Sigmoid colon (tissue), 7 donors: ENCODE measurements around the gene STRIP2. TPM values are rescaled to one million over a fixed set of nuclear protein-coding genes. Genes with fewer than 3 reads are reported as not detected.

Experiments
- DNase-seq: peaks from one replicate; pipeline ENCODE4 v3.0.0-alpha.2; 2019
- H3K27ac ChIP-seq, 4 donors: fragments of 200-600 bp; sonication (generic); one replicate each; pipeline ENCODE4 v1.5.1; 2016 to 2019; ENCODE audit warnings: mild to moderate bottlenecking in 1 of 4
- H3K27me3 ChIP-seq, 3 donors: fragments of 200-600 bp; sonication (generic); one replicate each; pipeline ENCODE4 v1.5.1; 2019; ENCODE audit warnings: mild to moderate bottlenecking in 1 of 3
- H3K36me3 ChIP-seq, 4 donors: fragments of 200-600 bp; sonication (generic); one replicate each; pipeline ENCODE4 v1.5.1; 2016 to 2019
- H3K4me1 ChIP-seq, 4 donors: fragments of 200-600 bp; sonication (generic); one replicate each; pipeline ENCODE4 v1.5.1; 2017 to 2019
- H3K4me3 ChIP-seq, 4 donors: fragments of 200-600 bp; sonication (generic); one replicate each; pipeline ENCODE4 v1.5.1; 2017 to 2019; ENCODE audit warnings: mild to moderate bottlenecking in 2 of 4, moderate library complexity in 1 of 4
- H3K9me3 ChIP-seq, 4 donors: fragments of 200-600 bp in 3 of 4; sonication (generic) in 3 of 4; one replicate each; pipeline versions ENCODE4 v1.5.1 to v1.6.1; 2013 to 2019
- EP300 ChIP-seq, 4 donors: sonication (generic); formaldehyde crosslinking; IDR thresholded peaks; one replicate each; pipeline ENCODE4 v1.6.1; 2017; ENCODE audit warnings: antibody characterized with exemption in 4 of 4
- POLR2A ChIP-seq, 2 donors: fragments of 450-650 bp; IDR thresholded peaks; one replicate each; pipeline ENCODE4 v1.6.1; 2016; ENCODE audit warnings: antibody characterized with exemption in 2 of 2, mild to moderate bottlenecking in 2 of 2, moderate library complexity in 2 of 2
- POLR2AphosphoS5 ChIP-seq, 4 donors: sonication (generic); formaldehyde crosslinking; IDR thresholded peaks; one replicate each; pipeline ENCODE4 v1.6.1; 2017; ENCODE audit warnings: antibody characterized with exemption in 4 of 4
- WGBS, 2 donors: extraction: QIAGEN DNeasy Blood & Tissue Kit; methylation state at CpG; one replicate each; pipeline ENCODE4 v1.1.7; 2013; 5-methylcytosine and 5-hydroxymethylcytosine counted together
- intact Hi-C: fragments of 100-400 bp; cut with DNase I; formaldehyde crosslinking; loops from one replicate; pipeline ENCODE4 v1.15.1; 2023
- polyA plus RNA-seq, 3 donors: library from polyadenylated mRNA; stranded (reverse); fragments of 200-250 nt; gene quantifications; one replicate each; pipeline ENCODE4 v1.2.3, GENCODE V29; 2013
- total RNA-seq, 4 donors: library from RNA; depleted of rRNA; stranded (reverse); fragments of >200 nt; gene quantifications; one replicate each; pipeline ENCODE4 v1.1.0, GENCODE V29; 2016
- TF ChIP-seq, protein P1 (sequence below), 4 experiments: fragments of 450-650 bp in 3 of 4; fragments of 200-600 bp in 1 of 4; IDR thresholded peaks; one replicate each; pipeline ENCODE4 v1.5.1; 2016 to 2019; ENCODE audit warnings: antibody characterized with exemption in 4 of 4, mild to moderate bottlenecking in 3 of 4, moderate library complexity in 2 of 4
- donor health status: healthy with polysubstance abuse.
- donor health status: Bipolar disorder and iron deficiency.
- donor health status: healthy.

STRIP2 gene
- total and polyA plus RNA-seq, 7 donors = 0.49 to 4.4 (median 1.0) TPM; not detected in 1

DNA sequence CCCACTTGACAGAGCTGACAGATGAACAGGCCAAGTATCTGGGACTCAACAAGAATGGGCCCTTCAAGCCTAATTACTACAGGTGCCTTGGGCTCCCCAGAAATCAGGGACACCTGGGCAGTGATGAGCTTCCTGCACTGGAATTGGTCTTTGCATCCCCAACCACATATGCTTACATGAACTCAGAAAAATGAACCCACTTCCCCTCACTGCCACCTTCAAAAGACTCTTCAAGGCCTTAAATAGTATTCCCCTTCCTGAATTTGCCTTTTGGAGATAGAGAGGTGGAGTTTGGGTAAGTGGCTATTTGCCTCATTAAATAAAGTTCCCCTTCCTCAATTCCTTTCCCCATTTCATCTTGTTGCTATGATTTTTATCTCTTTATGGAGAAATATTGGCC lies 7.8 kb upstream of the STRIP2 start:
- no peak for TF ChIP-seq POLR2AphosphoS5 (IDR thresholded peaks at IDR 0.05)
- no peak for TF ChIP-seq POLR2A (IDR thresholded peaks at IDR 0.05)
- TF ChIP-seq EP300 (IDR thresholded peaks at IDR 0.05) = no peak
- TF ChIP-seq, protein P1, sequence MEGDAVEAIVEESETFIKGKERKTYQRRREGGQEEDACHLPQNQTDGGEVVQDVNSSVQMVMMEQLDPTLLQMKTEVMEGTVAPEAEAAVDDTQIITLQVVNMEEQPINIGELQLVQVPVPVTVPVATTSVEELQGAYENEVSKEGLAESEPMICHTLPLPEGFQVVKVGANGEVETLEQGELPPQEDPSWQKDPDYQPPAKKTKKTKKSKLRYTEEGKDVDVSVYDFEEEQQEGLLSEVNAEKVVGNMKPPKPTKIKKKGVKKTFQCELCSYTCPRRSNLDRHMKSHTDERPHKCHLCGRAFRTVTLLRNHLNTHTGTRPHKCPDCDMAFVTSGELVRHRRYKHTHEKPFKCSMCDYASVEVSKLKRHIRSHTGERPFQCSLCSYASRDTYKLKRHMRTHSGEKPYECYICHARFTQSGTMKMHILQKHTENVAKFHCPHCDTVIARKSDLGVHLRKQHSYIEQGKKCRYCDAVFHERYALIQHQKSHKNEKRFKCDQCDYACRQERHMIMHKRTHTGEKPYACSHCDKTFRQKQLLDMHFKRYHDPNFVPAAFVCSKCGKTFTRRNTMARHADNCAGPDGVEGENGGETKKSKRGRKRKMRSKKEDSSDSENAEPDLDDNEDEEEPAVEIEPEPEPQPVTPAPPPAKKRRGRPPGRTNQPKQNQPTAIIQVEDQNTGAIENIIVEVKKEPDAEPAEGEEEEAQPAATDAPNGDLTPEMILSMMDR (IDR thresholded peaks at IDR 0.05) = no peak
- Histone ChIP-seq H3K27ac (no peak overlapping the region), H3K9me3 (no peaks in the 10 kb centered on the region), H3K4me3 (no peak overlapping the region), H3K4me1 (no peaks in the 10 kb centered on the region), H3K27me3 (no peaks in the 10 kb centered on the region), H3K36me3 (peaks cover 0 to 46% (median 3%) of the 10 kb centered on the region in 4 donors)
- DNase-seq = no peak
- intact Hi-C loops = no loop called here

DNA sequence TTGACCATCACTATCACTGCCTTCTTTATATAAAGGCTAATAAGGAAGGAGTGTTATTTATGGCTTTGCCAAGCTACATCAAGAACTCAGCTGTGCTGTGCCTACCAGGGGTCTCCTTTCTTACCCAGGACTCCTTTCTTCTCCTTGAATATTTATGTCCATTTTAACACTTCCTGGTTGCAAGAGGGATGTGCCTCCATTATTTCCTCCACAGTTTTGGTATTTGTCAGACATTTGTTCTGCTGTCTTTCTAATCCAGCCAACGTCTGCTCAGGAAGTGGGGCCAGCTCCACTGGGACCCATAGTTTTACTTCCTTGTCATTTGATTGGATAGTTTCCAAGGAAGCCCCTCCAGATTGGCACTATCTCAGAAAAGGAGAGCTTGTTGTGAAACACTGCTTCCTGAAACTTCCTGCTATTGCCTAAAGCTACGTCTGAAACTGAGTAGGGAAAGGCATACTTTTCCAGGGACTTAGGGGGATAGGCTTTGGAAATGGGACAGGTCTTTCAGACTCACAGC lies 6.6 kb upstream of the STRIP2 start:
- Histone ChIP-seq H3K27me3 (peaks cover under 1 to 10% (median 5%) of the 10 kb centered on the region in 3 donors), H3K4me1 (no peaks in the 10 kb centered on the region), H3K4me3 (no peak overlapping the region), H3K27ac (no peak overlapping the region), H3K36me3 (peaks cover 0 to 45% (median 3%) of the 10 kb centered on the region in 4 donors), H3K9me3 (no peaks in the 10 kb centered on the region)
- 61 to 81% methylated on average over 2 of the region's 2 CpGs for WGBS, 2 donors
- TF ChIP-seq, protein P1 (IDR thresholded peaks at IDR 0.05) = no peak
- TF ChIP-seq EP300 (IDR thresholded peaks at IDR 0.05) (no peak), POLR2AphosphoS5 (IDR thresholded peaks at IDR 0.05) (no peak)
- DNase-seq = no peak
- intact Hi-C loops = no loop called here

DNA sequence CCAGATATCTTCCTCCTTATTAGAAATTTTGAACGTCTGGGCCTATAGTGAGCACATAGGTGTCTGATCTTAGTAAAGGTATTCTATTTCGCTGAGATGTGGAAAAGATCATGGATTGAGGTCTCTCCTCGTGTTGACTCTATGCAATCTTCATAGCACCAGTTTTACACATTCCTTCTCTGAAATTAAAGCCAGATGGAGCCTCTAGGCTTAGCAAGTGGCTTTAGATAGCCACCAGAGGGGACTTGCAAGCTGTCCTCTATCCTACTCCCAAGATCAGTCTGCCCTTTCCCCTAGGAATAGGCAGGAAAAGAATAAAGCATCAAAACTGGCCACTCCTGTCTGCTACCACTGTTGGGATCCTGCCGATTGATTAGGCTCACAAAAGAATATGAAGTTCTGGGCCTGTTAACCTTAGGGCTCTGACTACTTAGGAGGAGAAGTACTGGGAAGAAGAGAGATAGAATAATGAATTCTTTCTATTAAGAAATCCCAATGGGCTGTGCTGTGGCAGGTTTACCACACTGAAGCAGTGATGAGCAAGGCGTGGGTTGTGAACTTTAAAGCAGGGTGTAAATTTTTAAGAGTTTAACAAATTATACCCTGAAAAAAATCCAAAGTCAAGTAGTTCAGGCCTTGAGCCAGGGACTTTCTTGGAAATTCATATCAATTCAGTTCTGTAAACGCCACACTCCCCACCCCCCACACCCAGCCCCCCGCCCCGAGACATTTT lies 2.2 kb upstream of the STRIP2 start:
- Histone ChIP-seq H3K9me3 (no peaks in the 10 kb centered on the region), H3K36me3 (peaks cover 0 to 10% (median 0%) of the 10 kb centered on the region in 4 donors), H3K4me1 (peaks cover 0 to 22% (median 16%) of the 10 kb centered on the region in 4 donors), H3K27me3 (peaks cover 8 to 33% (median 19%) of the 10 kb centered on the region in 3 donors), H3K27ac (no peak overlapping the region), H3K4me3 (no peak overlapping the region)
- 68 to 86% methylated on average over 8 of the region's 8 CpGs for WGBS, 2 donors
- no peak for DNase-seq
- TF ChIP-seq, protein P1 (IDR thresholded peaks at IDR 0.05) = no peak
- no peak for TF ChIP-seq POLR2AphosphoS5 (IDR thresholded peaks at IDR 0.05)
- intact Hi-C loops = no loop called here

DNA sequence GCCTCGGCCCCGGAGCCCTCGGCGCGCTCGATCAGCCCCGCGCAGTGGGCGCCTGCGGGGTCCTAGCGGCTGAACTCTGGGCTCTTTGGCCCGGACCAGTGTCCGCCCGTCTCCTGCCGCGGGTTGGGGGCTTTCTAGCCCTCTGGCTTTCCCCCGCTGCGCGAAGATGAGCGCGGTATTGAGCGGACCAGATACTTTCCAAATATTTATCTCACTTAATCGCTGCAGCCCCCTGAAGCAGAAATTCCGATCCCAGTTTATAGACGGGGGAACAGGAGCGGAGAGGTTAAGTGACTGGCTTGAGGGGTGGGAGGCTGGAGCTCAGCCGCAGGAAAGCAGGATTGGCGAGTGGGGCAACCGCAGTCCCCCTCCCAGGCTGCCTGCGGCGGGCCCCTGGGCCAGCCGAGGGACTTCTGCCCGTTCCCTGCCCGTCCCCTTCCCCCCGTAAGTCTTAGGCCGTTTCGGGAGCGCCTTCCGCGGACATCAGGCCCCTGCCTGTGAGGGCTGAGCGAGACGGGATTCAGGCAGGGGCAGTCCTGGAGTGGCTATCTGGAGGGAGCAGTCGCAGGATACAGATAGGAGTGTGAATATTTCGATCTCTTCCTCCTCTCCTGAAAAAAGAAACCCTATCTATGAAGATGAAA lies 565 bp downstream of the STRIP2 start:
- peaks cover 8 to 33% (median 19%) of the 10 kb centered on the region in 3 donors for H3K27me3 ChIP-seq
- H3K9me3 ChIP-seq = no peaks in the 10 kb centered on the region
- 1% methylated on average over 44 of the region's 44 CpGs for WGBS, 2 donors
- no peak for DNase-seq
- H3K36me3 ChIP-seq = no peaks in the 10 kb centered on the region
- peak overlapping the region; percentile 45 to 84 (median 61) for H3K4me3 ChIP-seq
- no peak for TF ChIP-seq EP300 (IDR thresholded peaks at IDR 0.05)
- TF ChIP-seq POLR2A (IDR thresholded peaks at IDR 0.05) = no peak
- intact Hi-C loops = no loop called here
- peak overlapping the region; percentile 52 to 73 (median 70) for H3K27ac ChIP-seq
- H3K4me1 ChIP-seq = peaks cover 0 to 22% (median 16%) of the 10 kb centered on the region in 4 donors

DNA sequence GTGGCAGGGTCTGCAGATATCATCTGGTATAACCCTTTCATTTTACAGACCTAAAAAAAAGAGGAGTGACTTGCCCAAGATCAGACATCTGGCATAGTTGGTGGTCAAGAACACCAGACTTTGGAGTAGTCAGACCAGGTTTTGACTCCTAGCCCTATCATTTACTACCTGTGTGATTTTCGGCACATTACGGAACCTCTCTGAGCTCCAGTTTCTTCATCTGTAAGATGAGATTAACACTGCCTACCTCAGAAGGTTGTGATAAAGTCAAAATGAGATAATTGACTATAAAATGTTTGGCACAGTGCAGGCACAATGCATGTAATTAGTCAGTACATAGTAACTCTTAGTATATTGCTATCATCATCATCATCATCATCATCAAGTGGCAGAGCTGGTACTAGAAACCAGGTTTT lies 1.2 kb downstream of the STRIP2 start:
- no peak overlapping the region for H3K27ac ChIP-seq
- peaks cover 8 to 33% (median 19%) of the 10 kb centered on the region in 3 donors for H3K27me3 ChIP-seq
- H3K36me3 ChIP-seq = no peaks in the 10 kb centered on the region
- intact Hi-C loops = no loop called here
- no peak for DNase-seq
- H3K4me3 ChIP-seq = peak overlapping the region in 1 of 4 donors; percentile 84
- H3K9me3 ChIP-seq = no peaks in the 10 kb centered on the region
- WGBS, 2 donors = 89 to 96% methylated on average over 2 of the region's 2 CpGs
- H3K4me1 ChIP-seq = peaks cover 0 to 22% (median 16%) of the 10 kb centered on the region in 4 donors
- no peak for TF ChIP-seq POLR2A (IDR thresholded peaks at IDR 0.05)
- no peak for TF ChIP-seq EP300 (IDR thresholded peaks at IDR 0.05)
- no peak for TF ChIP-seq POLR2AphosphoS5 (IDR thresholded peaks at IDR 0.05)
- TF ChIP-seq, protein P1 (IDR thresholded peaks at IDR 0.05) = no peak
